AG04450 (cell line): Measurements from ENCODE around the gene CPSF4. TPM values are rescaled to one million over a fixed set of nuclear protein-coding genes. Genes with fewer than 3 reads are reported as not detected.

ENCODE experiments used
- CTCF ChIA-PET: fragments of 300-600, 350-600 bp; formaldehyde crosslinking; extraction: SDS; loops from one replicate; lab custom pipeline; 2022; ENCODE audit warnings: antibody characterized with exemption, inconsistent platforms; lab: Charles Lee
- POLR2A ChIA-PET: fragments of 350-600 bp; formaldehyde crosslinking; extraction: SDS; loops from one replicate; lab custom pipeline; 2021; ENCODE audit warnings: antibody characterized with exemption, inconsistent platforms; lab: Yijun Ruan, JAX
- DNase-seq: peaks from one replicate; pipeline ENCODE4 v3.0.0-alpha.2; 2011; ENCODE audit warnings: low read depth, low spot score
- H3K27ac ChIP-seq: one replicate; pipeline ENCODE4 v1.5.1; 2012; ENCODE audit warnings: low read depth, low read length, control low read depth
- H3K27me3 ChIP-seq: one replicate; pipeline ENCODE4 v1.6.0; 2012; ENCODE audit warnings: low read length; ENCODE audit not compliant: control insufficient read depth, insufficient read depth
- H3K4me3 ChIP-seq: 2 replicates; pipeline ENCODE4 v1.5.1; 2011; ENCODE audit warnings: mild to moderate bottlenecking, low read depth, low read length, control low read depth
- H3K9me3 ChIP-seq: 2 replicates; pipeline ENCODE4 v1.5.1; 2012; ENCODE audit warnings: low read length; ENCODE audit not compliant: control insufficient read depth, insufficient read depth
- polyA plus RNA-seq: library from polyadenylated mRNA; depleted of rRNA; stranded (reverse); fragments of >200 nt; gene quantifications from 2 replicates; pipeline ENCODE4 v1.2.3, GENCODE V29; 2011
- TF ChIP-seq, protein P1 (sequence below): IDR thresholded peaks from 2 replicates; pipeline ENCODE4 v1.5.1; 2011; ENCODE audit warnings: low read depth, low read length, control low read depth, inconsistent platforms

Gene CPSF4
- polyA plus RNA-seq, 1 experiment, result 27.6 TPM

DNA sequence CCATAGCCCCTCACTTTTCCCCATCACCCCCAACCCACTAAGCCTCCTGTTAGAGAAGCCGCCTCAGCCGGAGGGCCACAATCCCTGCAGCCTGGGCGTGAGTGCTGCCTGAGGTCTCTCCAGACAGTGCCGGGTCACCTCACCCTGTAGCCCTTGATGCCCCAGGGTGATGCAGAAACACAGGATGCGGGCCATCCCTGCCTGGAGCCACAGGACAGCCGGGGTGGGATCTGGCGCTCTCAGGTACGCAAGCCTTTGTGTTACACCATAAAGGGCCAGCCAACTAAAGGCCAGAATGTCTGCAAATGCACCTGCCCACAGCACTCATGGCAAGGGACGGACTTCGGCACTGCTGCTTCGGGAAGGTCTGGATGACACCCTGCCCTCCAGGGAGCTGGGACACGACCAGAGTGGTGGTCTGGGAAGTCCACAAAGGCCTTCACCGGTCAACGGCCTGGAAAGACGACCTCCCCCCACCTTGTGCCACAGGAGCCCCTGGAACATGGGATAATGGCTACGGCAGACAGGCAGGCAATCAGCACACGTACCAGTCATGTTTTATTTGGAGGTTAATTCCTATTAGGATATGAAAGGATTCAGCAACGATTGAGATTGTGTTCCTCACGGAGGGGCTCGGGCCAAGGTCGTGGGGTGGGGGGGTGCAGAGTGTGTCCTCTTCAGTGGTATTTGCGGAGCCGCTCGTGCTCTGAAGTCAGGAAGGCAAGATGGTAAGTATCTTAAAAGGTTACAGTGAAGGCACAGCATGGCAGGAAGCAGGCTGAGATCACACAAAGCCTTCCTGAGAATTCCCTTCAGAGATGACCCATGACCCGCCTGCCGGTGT lies 19.1 kb downstream of the CPSF4 start:
- TF ChIP-seq, protein P1, sequence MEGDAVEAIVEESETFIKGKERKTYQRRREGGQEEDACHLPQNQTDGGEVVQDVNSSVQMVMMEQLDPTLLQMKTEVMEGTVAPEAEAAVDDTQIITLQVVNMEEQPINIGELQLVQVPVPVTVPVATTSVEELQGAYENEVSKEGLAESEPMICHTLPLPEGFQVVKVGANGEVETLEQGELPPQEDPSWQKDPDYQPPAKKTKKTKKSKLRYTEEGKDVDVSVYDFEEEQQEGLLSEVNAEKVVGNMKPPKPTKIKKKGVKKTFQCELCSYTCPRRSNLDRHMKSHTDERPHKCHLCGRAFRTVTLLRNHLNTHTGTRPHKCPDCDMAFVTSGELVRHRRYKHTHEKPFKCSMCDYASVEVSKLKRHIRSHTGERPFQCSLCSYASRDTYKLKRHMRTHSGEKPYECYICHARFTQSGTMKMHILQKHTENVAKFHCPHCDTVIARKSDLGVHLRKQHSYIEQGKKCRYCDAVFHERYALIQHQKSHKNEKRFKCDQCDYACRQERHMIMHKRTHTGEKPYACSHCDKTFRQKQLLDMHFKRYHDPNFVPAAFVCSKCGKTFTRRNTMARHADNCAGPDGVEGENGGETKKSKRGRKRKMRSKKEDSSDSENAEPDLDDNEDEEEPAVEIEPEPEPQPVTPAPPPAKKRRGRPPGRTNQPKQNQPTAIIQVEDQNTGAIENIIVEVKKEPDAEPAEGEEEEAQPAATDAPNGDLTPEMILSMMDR, result no peak
- CTCF ChIA-PET, result no interaction called here
- H3K9me3 ChIP-seq, result no peaks in the 10 kb centered on the region
- no peak for DNase-seq
- H3K27ac ChIP-seq, result no peak overlapping the region
- H3K27me3 ChIP-seq, result no peaks in the 10 kb centered on the region
- H3K4me3 ChIP-seq, result no peak overlapping the region
- POLR2A ChIA-PET, result no interaction called here

DNA sequence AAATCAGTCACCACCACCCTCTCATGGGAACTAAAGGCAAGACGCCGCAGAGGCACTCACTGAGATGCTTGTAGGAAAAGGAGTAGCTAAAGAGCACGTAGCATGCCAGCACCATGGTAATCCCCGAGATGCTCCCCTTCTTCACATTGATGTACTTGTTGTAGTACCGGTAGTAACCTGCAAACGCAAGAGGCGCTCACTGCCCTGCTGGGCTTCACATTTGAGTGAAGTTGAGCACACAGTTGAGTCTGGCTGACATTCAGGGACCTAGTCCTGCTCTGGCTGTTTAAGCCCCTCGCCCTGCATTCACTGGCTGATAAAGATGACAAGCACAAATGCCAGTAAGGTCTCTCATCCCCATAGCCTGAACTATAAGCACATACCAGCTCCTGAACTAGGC lies 20.3 kb downstream of the CPSF4 start:
- CTCF ChIA-PET, result no interaction called here

DNA sequence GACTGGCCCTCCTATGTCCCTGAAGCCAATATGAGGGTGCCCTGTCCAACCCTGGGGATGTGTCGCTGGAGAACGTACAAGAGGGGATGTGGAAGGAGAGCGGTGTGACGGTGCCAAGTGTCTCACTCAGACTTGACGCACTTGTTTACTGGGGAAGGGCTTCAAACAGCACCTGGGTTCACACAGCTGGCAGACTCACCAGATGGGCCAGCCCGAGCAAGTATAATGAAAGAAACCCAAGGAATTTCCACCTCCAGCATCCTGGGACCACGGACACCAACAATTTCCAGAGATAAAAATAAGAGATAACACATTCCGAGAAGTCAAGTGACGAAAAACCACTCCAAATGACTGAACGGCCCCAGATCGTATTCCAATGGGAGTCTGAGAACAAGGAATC lies 21.9 kb downstream of the CPSF4 start:
- no peak overlapping the region for H3K27ac ChIP-seq
- ChIA-PET POLR2A (interaction anchor here (1.0 kb wide), 1 partner anchor 22 kb away, joined by 3 read pairs; the partner anchor contains the start of genes CPSF4 and PTCD1), CTCF (interaction anchor here (0.6 kb wide), 1 partner anchor 120 kb away, joined by 7 read pairs; no protein-coding TSS in a partner anchor)
- DNase-seq, result no peak
- peaks cover under 1% of the 10 kb centered on the region; the same call in 1 of the 2 replicates for H3K9me3 ChIP-seq
- TF ChIP-seq, protein P1, result no peak
- no peaks in the 10 kb centered on the region for H3K27me3 ChIP-seq
- H3K4me3 ChIP-seq, result no peak overlapping the region

More for the DNA sequence above, 20.3 kb downstream of the CPSF4 start:
- TF ChIP-seq, protein P1, result peak; percentile 40
- POLR2A ChIA-PET, result no interaction called here
- H3K27me3 ChIP-seq, result no peaks in the 10 kb centered on the region
- no peak for DNase-seq
- H3K4me3 ChIP-seq, result no peak overlapping the region
- no peaks in the 10 kb centered on the region for H3K9me3 ChIP-seq
- no peak overlapping the region for H3K27ac ChIP-seq

DNA sequence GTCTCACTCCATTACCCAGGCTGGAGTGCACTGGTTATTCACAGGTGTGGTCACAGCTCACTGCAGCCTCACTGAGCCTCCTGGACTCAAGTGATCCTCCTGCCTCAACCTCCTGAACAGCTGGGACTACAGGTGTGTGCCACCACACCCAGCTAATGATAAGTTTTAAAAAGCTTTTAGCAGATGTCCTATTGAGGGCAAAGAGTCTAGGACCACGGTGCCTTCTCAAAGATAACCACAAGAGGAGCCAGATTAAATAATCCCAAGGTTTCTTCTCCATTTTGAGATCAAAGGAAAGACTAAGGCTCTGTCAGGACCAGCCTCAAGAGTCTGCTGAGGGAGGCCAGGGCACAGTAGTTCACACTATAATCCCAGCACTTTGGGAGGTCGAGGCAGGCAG lies 22.5 kb downstream of the CPSF4 start:
- TF ChIP-seq, protein P1, result 0 out of 2 replicates have a peak, but pooled peaks have one; percentile 11
- no peak overlapping the region for H3K4me3 ChIP-seq
- CTCF ChIA-PET, result no interaction called here
- POLR2A ChIA-PET, result no interaction called here
- DNase-seq, result no peak
- H3K27ac ChIP-seq, result no peak overlapping the region
- peaks cover 3% of the 10 kb centered on the region; the same call in 1 of the 2 replicates for H3K9me3 ChIP-seq
- H3K27me3 ChIP-seq, result no peaks in the 10 kb centered on the region

DNA sequence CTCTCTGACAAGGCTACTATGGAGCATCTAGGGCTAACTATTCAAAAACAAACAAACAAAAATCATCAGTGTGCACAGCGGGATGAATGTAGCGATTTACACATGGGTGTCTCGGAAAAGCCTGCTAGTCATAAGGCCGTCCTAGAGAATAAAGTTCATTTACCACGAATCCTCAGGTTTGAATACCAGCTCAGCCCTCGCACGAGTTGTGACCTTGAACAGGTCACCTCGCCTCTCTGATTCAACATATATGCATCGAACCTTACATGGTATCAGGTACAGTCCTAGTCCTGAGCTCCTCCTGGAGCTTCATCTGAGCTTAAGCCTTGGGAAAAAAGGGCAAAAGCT lies 26.7 kb downstream of the CPSF4 start:
- TF ChIP-seq, protein P1, result no peak
- DNase-seq, result no peak
- CTCF ChIA-PET, result interaction anchor here (0.6 to 0.7 kb wide), 3 partner anchors 8 to 528 kb away, joined by 3 to 10 read pairs (median 3); no protein-coding TSS in a partner anchor
- H3K27ac ChIP-seq, result peak overlapping the region; percentile 73
- no peaks in the 10 kb centered on the region for H3K27me3 ChIP-seq
- peak overlapping the region; percentile 97 for H3K4me3 ChIP-seq
- H3K9me3 ChIP-seq, result peaks cover 7% of the 10 kb centered on the region; the same call in 1 of the 2 replicates
- POLR2A ChIA-PET, result no interaction called here
